Stimulated activated CD4-positive, alpha-beta T cell treated with anti-CD3 and anti-CD28 coated beads, Interleukin-15, amount 100 ng/mL, for 24 hours (primary cell): Measurements from ENCODE around the gene DNAJB12.
"Not testable (repeated sequence)": the region's sequence is repeated elsewhere in the genome, so short reads cannot be mapped to it uniquely, and the experiment has no call there.

Experiments used
- DNase-seq: peaks from one replicate; pipeline ENCODE4 v3.0.0-alpha.2; 2020

The DNAJB12 gene

DNA sequence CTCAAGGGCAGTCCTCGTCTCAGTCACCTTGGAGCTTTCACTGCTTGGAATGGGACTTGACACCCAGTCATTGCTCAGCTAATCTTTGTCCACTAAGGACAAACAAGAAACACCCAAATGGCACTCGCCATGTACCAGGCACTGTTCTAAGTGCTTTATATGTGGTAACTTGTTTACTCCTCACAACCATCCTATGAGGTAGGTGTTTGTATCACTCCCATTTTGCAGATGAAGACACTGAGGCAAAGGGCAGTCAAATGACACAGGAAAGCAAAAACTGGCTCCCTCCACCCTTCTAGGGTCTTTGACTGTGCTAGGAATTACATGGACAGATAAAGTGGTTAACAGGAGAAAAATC is 24.7 kb downstream of the DNAJB12 start:
- no peak for DNase-seq

DNA sequence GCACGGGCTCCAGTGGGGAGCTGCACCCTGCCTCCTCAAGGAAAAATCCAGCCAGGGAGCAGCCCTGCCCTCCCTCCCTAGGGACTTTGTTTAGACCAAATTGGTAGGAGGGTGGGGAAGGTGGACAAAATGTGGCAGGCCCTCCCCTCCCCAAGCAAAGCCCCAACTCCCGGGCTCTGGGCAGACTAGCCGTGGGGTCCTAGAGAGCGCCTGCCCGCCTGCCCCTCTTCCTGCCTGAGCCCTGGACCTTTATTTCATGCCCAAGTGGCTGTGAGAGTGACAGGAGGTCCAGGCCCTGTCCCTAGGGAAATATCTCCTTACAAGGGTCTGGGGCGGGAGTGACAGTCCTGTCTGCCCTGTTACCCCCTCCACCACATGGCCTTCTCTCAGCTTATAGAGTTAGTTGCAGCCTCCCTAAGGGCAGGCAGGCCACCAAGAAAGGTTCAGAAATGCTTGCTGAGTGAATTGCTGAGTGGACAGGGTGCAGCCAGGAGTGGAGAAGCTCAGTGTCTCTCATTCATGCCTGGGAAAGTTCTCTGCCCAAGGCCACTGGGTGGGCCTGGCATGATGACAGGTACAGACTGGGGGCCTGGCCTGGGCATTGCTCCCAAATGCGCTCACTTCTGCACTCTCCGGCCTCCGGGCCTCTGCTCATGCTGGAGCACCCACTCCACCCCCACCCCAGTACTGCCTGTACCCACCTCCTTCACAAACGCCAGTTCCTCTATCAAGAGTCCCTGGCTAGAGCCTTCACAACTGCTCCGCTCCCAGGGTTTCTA is 25.2 kb downstream of the DNAJB12 start:
- DNase-seq = no peak

DNA sequence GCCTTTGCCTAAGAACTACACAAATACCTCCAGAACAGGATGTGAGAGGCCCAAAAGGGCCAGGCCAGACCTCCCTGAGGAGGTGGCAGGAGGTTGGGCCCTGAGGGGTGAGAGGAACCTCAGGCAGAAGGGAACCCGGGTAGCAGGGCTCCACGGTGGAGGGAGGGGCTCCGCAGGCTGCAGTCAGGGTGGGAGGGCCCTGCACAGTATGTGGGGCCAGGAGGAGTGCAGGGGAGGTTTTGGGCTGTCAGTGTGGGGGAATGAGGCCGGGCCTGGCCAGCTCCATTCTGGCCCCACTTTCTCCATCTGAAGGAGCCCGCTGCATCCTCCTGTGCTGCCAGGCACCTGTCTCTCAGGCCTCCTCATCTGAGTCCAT is 25.9 kb downstream of the DNAJB12 start:
- DNase-seq = peak; percentile 69

DNA sequence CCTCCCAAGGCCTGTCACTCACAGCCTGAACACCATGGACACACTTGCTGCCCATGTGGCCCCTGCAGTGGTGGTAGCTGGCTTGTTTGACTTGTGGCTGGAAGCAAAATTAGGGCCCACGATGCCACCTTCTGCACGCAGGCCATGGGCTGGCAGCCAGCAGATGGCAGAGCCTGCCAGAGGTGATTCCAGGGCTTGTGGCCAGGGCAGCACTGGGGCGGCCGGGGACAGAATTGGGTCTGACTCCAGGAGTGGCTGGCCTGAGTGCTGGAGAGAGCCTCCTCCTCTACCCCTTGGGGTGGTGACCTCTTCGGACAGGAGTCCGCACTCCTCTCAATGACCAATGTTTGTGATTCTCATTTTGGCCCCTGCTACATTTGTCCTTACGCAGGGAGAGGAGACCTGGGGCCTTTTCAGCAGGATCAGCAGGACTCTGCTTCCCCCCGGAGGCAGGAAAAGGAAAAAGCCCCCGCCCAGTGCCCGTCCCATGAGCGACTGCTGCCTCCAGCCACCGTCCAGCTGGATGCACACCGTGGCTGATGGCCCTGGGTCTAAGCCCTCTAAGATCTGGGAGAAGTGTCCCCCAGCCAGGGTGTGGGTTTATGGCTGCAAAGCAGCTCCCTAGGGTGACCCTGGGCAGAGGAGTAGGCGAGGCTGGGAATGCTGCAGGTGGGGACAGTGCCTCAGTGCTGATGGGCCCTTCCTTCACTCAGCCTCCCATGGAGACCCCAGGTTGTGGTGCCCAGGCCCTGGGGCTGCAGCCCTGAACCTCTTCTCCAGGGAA is 26.5 kb downstream of the DNAJB12 start:
- DNase-seq = peak; percentile 58

DNA sequence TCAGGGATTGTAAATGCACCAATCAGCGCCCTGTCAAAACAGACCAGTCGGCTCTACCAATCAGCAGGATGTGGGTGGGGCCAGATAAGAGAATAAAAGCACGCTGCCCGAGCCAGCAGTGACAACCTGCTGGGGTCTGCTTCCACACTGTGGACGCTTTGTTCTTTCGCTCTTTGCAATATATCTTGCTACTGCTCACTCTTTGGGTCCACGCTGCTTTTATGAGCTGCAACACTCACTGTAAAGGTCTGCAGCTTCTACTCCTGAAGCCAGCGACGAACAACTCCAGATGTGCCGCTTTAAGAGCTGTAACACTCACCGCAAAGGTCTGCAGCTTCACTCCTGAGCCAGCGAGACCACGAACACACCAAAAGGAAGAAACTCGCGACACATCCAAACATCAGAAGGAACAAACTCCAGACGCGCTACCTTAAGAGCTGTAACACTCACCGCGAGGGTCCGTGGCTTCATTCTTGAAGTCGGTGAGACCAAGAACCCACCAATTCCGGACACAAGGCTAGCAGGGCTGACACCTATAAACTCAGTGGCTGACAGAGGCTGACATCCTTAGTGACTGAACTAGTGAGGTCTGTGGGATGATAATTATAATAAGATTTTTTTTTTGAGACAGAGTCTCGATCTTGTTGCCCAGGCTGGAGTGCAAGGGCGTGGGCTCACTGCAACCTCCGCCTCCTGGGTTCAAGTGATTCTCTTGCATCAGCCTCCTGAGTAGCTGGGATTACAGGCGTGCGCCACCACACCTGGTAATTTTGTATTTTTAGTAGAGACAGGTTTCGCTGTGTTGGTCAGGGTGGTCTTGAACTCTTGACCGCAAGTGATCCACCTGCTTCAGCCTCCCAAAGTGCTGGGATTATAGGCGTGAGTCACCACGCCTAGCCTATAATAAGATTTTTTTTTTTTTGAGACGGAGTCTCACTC is 27.8 kb downstream of the DNAJB12 start:
- peak; percentile 81 for DNase-seq

DNA sequence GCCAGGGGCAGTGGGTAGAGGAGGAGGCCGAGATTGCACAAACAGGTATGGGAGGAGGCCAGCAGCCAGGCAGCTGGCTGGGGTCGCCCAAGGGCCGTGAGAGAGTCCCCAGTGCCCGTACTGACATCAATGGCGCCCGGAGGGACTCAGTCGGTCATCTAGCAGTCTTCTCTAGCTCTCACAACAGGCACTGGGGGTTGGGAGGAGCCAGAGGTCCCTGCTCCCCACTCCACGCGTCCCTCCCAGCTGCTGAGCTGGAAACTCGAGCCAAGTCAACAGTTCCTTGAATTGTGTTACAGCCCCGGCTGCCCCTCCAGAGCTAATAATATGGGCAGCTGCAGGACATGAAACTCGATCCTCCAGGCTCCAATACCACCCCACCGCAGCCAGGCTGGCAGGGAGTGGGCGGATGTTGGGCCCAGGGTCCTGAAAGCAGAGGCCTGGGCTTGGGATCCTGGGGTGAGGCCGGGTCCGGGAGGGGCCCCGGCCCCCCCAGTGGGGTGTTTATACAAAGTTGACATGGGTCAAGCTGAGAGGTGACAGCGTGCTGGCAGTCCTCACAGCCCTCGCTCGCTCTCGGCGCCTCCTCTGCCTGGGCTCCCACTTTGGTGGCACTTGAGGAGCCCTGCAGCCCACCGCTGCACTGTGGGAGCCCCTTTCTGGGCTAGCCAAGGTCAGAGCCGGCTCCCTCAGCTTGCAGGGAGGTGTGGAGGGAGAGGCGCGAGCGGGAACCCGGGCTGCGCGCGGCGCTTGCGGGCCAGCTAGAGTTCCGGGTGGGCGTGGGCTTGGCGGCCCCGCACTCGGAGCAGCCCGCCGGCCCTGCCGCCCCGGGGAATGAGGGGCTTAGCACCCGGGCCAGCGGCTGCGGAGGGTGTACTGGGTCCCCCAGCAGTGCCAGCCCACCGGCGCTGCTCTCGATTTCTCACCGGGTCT is 29.2 kb downstream of the DNAJB12 start:
- DNase-seq = not testable (repeated sequence)

DNA sequence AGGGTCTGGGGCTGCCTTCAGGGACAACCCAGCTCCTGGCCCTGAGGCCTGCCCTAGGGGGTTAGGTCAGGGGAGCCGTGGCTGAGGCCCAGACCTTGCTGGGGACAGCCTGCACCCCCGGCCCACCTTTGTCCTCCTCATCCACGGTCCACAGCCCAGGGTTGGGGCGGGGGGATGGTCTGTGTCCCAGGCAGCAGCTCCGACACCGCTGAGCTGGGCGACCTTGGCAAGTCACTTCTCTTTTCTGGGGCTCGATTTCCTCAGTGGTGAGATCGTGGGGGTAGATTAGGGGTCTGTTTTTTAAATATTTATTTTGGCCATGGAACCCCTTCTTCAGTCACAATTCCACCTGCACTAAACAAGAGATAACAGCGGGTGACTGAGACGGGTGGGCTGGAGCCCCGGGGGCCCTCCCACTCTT is 30.9 kb downstream of the DNAJB12 start:
- DNase-seq = no peak

DNA sequence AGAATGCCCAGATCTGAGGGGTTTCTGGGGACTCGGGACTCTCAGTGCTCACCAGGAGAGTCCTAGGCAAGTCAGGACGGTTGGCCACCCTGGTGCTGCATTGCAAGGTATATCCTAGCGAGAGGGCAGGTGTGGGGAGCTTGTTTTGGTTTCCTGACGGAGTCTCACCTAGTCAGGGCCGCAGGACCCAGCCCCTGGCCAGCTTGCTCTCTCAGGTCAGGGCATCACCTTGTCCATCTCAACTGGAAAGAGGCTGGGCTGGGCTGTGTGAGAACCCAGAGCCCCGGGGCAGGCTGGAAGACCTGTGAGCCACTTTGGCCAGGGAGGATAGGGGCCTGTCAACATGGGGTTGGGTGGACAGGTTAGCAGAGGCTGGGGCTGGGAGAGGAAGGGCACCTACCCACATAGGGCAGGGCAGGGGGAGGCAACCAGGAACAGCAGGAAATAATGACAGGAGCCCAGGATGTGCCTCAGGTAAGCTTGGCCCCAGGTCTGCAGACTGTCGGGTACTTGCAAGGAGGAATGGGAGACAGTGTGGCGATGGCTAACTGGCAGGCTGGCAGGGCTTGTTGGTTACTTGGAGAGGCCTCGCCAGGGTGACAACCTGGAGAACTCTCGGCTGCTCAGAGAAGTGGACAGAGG is 31.5 kb downstream of the DNAJB12 start:
- no peak for DNase-seq

DNA sequence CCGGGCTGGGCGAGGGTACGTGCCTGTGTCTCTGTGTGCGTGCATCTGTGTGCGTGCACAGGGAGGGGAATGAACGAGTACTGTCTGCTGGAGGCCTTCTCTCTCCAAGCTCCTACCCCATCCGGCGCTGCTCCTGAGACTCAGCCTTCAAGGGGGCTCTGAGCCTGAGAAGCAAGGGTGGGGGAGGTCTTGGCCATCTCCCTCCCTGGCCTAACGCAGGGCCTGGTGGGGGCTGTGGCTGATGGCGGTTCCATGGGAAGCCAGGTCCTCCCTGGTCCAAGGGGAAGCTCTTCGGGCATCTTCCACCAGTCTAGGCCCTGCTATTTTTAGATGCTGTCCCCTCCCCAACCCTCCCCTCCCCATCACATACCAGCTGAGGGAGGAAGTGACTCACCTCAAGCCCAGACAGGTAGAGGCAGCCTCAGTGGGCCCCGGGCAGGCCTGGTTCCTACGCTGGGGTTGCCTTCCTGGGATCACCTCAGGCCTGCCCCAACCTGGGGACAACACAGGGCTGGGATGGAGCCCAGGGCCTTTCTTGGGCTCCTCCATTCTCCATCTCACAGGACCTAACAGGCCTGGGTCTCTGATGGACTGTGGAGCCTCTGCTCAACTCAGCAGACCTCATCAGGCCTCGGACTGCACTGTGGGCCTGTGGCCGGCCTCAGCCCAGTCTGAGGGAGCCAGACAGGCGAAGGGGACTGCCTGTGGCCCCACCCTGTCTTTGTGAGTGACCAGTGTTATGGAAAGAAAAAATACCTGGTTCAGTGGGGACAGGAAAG is 32.2 kb downstream of the DNAJB12 start:
- peak; percentile 73 for DNase-seq

DNA sequence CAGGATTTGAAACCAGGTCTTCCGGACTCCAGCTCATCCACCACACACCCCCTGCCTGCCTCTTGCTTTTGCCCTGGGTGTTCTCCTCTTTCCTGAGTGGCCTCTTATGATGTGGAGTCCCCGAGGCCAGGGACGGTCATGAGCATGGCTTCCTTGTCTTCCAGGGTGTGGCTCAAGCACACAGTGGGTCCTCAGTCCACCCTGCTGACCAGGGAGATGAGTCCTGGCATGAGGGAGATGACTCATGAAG is 32.8 kb downstream of the DNAJB12 start:
- DNase-seq = no peak

DNA sequence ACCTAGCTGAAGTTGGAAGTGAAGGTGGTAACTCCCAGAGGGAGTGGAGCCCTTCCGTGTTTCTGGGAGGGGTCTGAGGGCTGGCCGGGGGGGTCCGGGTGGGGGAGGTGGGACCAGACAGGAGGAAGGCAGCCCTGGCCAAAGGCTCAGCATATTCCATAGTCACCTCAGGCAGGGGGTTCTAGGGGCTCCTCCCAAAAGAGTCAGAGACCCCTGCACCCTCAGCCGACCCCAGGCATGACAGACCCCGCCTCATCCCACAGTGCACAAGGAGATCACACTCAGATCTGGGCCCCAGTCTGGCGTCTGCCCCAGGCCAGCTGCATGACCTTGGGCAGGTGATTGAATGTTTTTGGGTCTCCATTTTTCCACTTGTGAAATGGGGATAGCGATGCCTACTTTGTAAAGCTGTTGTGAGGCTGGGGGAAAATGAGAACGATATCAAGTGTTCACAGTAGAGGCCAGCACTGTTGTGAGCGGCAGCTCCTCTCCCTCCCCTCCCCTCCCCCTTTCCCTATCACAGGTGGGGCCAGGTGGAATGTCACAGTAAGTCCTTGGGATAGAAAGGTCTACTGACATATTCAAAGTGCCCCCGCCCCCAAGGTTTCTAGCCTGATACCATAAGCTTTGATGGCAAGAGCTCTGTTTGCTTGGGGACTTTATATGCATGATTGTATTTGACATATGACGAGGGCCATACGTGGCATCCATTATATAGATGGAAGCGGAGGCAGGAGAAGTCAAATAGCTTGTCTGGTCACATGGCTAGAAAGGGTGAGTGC is 33.3 kb downstream of the DNAJB12 start:
- no peak for DNase-seq

DNA sequence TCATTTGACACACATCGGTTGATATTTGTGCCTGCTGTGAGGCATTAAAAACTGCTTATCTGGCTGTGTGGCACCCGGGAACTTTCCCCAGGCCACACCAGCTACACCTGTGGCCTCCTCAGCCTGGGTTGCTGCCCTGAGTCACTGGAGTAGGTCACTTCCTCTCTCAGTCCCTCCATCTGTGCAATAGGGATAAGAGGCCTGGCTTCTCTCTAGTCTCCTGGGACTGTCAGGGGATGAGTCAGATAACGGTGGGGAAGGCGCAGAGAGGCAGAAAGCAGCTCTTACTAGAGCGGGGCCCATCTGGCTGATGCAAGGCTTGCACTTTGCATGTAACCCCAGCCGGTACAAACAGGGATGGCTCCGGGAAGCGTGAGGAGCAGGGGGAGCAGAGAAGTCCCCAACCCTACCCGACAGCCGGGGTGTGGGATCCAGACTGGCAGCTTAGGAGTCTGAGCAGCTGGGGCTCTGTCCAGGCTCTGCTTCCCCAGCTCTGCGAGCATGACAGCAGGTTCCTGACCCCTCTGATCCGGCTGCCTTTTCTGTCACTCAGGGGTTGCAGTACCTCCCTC is 34.0 kb downstream of the DNAJB12 start:
- peak; percentile 86 for DNase-seq

DNA sequence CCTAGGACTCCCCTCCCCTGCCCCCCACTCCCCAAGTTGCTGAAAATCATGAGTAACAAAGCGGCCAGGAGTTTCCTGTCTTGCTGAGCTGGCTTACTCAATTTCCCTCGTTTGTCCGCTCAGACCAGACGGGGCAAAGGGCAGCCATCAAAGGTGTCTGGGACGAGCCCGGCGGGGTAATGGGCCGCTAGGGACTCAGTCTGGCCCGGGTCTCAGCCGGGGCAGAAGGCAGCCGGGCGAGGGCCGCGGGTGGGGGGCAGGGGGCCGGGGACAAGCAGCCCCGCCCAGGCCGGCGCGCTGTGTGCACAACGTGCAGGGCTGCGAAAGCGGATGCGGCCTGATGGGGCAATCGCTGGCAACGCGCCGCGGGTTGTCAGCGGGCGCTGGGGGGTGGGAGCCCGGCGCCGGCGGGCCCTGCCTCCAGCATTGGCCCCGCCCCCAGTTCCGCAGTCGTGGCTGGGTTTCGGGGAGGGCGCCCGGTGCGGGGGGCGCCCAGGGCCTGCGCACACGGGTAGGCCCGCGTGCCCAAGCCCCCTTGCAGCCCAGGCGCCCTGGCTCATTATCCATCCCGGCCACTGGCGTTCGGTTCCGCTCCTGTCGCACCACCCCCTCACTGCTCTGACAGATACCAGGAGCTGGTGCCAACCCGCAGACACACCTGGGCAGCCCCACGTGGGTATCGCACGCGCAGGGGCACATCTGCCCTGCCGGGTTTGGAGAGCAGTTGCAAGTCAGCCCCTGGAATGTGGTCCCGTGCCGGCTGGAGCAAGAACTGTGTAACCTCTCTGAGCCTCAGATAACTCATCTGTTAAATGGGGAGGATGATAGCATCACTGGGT is 35.1 kb downstream of the DNAJB12 start:
- peak; percentile 94 for DNase-seq

DNA sequence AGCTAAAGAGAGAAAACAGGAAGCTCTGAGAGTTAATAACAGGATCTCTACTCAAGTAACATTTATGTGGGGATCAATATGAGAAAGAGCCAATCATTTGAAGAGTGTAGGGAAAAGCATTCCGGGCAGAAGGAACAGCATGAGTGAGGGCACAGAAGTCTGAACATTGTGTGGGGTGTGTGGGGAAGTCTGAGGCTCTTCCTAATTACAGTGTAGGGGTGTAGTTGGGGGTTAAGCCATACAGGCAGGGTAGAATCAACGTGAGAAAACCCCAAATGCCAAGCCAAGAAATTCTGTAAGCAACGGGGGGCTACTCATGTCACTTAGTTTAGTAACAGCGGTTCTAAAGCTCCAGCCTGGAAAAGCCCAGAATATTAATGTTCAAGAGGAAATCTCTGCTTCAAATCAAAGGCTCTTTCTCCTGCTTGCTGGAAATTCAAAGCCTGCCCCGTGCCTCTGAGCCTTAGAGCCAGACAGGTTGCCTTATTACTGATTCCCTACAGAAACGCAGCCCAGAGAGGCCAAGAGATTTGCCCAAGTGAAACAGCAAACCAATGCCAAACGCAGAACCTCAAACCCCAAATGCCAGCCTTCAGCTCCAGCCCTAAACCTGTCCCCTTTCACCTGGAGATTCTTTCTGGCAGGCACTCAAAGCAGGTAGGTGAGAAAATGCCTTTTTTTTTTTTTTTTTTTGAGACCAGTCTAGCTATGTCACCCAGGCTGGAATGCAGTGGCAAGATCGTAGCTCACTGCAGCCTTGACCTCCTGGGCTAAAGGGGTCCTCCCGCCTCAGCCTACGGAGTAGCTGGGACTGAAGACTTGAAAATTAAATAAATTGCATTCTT is 36.1 kb downstream of the DNAJB12 start:
- DNase-seq = no peak

DNA sequence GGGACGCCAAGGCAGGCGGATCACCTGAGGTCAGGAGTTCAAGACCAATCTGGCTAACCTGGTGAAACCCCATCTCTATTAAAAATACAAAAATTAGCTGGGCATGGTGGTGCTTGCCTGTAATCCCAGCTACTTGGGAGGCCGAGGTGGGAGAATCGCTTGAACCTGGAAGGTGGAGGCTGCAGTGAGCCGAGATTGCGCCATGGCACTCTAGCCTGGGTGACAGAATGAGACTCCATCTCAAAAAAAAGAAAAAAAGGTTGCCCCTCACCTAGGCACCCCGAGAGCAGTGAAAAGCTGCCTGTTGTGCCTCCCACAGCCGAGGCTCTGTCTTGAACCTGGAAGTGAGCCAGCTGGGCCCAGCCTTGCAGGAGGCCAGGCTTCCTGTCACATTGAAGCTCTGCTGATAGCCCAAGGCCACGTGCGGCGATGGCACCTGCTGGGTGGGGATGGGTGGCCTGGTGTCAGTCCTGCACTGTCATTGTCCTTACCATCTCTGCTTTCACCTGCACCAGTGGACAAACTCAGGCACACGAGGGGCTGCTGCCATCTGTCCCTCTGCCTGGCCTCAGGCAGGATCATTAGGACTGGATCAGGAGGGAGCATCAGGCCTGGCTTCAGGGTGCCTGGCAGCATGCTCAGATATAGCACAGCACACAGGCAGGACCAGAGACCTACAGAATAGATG is 37.8 kb downstream of the DNAJB12 start:
- peak; percentile 68 for DNase-seq

DNA sequence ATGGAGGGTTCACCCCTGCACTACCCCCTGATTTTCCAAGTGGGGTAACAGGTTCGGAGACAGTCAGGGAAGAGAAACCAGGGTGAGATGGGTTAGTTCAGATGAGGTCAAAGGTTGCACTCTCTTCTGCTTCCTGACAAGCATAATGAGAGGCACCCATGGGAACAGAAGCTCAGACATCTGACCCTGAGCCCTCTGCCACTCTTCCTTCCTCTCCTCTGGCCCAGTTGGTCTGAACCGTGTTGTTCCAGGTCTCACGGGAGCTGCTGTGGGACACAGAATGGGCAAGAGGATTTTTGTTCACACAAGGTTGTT is 38.4 kb downstream of the DNAJB12 start:
- DNase-seq = no peak

DNA sequence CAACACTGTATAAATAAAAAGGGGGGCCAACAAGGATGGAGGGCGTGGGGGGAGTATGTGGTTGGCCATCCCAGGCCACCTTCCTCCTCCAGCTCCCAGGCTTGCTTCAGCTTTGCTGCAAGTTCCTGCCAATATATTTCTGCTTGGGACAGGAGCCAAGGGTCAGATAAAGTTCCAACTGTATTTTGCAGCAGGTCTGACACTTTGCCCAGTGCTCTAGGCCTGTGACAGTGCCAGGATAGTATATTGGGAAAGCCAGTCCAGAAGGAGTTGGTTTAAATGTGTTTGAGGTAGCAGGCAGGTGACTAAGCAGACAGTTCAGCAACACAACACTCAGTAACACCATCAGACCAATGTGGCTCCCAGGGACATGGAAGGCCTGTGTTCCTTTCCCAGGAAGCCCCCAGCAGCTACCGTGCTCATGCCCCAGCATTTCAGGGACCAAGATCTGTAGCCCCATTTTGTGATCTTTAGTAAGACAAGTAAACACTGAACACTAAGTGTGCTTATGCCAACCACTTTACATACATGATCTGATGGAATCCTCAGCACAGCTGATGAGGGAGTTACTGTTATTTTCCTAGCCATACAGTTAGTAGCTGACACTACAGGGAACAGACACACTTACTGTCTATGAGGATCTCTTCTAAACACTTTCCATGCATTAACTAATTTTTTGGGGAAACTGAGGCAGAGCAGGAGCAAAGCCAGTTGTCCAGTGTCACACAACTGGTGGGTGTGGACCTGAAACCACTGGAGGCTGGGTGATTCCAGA is 38.9 kb downstream of the DNAJB12 start:
- no peak for DNase-seq
